ENCODE results near the gene FAM3A.
"Not testable (repeated sequence)": the region's sequence is repeated elsewhere in the genome, so short reads cannot be mapped to it uniquely, and the experiment has no call there.

The FAM3A gene

DNA sequence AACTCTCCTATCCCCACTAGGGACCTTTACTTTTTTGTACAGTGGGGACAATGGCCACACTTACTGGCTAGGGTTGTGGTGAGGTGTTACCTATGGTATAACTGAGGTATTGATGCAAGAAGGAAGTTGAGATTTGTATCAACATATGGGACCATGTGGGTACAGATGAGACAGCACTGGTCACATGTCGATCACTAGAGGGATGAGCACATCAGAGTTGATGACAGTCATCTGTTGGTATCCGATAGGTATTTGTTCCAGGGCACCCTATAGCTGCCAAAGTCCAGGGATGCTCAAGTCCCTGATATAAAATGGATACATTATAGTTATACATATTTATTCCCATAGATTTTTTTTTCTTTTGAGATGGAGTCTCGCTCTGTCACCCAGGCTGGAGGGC lies 13.0 kb downstream of the FAM3A start:
- DNase-seq, result no peak

GRCh38 chrX:154502098-154502497 lies 13.9 kb downstream of the FAM3A start:
- no peak for DNase-seq

GRCh38 chrX:154501423-154501822 lies 14.6 kb downstream of the FAM3A start:
- not testable (repeated sequence) for DNase-seq

- not testable (repeated sequence) for DNase-seq
These were observed 19.4 kb downstream of the FAM3A start for GRCh38 chrX:154496591-154497137.

GRCh38 chrX:154495472-154495922 lies 20.5 kb downstream of the FAM3A start:
- DNase-seq, result no peak

DNA sequence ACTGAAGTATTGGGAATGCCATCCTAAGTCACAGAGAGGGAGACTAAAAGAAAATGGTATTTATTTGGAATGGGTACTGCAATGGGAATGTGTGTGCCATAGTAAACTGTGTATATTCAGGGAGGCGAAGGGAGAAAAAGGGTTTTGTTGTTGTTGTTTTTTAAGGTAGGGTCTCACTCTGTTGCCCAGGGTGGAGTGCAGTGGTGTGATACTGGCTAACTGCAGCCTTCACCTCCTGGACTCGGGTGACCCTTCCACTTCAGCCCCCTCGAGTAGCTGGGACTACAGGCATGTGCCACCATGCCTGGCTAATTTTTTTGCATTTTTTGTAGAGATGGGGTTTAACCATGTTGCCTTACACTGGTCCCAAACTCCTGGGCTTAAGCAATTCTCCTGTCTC lies 21.3 kb downstream of the FAM3A start:
- DNase-seq, result no peak

- peak; percentile 76 to 91 (median 82) for DNase-seq
These were observed 25.5 kb downstream of the FAM3A start, which contains the start of gene SLC10A3 for GRCh38 chrX:154490414-154491083. SLC10A3 (minus strand) TSS chrX:154490629; CDS start chrX:154488940, 1,689 bp downstream.

- peak in 3 of 6 experiments; percentile 22 to 41 (median 38) for DNase-seq
These were observed 26.0 kb downstream of the FAM3A start for GRCh38 chrX:154490021-154490413.

GRCh38 chrX:154489182-154489581 lies 26.9 kb downstream of the FAM3A start:
- no peak for DNase-seq

DNA sequence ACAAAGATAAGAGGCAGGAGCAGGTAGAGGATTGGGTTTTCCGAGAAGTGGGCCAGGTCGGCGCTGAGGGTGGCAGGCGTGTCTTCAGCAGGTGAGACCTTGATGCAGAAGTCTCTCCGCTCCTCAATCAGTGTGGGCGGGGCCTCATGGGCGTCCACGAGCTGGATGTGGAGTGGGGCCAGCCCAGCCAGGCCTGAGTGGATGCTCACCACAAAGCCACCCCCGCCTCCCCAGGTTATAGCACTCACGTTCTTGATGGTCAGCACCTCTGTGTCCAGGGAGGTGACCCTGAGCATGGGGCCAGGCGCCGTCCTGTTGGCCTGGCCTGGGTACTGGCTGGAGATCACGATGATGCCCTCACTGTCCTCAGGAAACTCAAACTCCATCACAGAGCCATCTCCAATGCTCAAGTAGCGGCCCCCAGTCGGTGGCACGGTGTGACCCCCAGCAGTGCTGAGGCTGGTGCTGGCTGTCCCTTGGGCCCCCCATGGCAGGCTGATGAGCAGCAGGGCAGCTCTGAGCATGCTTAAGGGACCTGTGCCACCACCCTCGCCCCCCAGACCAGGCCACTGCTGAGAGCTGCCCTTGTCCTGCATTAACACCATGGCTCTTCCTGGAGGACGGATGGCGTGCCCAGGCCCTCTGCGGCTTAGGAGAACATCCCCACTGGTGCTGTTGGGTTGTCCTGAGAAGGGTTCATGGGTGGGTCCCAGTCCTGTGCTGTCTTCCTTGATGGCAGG lies 27.5 kb downstream of the FAM3A start:
- DNase-seq, result no peak

DNA sequence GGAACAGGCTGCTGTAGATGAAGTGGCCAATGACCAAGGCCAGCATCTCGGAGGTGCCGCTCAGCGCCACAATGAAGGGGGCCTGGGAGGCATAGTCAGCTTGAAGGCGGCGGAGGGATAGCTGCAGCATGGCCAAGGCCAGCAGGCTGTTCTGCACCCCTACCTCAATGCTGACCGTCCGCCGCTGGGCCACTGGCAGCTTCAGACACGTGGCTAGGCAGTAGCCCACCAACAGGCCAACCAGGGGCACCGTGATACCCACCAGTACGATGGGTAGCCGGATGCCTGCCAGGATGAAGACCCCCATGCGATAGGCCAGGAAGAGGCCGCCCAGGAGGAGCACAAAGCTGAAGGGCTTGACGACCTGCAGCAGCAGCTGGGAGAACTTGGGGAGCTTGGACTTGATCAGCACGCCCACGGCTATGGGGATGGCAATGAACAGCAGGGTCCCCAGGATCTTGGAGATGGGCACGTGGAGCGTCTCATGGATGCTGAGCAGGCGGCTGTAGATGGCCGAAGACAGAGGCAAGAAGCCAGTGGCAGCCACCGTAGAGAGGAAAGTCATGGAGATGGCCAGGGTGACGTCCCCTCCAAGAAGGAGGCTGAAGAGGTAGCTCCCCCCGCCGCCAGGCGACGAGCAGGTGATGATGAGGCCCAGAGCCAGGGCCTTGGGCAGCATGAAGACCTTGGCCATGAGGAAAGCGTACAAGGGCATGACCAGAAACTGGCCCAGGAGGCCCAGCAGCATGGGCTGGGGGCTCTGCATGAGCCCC lies 28.3 kb downstream of the FAM3A start:
- DNase-seq, result no peak

DNA sequence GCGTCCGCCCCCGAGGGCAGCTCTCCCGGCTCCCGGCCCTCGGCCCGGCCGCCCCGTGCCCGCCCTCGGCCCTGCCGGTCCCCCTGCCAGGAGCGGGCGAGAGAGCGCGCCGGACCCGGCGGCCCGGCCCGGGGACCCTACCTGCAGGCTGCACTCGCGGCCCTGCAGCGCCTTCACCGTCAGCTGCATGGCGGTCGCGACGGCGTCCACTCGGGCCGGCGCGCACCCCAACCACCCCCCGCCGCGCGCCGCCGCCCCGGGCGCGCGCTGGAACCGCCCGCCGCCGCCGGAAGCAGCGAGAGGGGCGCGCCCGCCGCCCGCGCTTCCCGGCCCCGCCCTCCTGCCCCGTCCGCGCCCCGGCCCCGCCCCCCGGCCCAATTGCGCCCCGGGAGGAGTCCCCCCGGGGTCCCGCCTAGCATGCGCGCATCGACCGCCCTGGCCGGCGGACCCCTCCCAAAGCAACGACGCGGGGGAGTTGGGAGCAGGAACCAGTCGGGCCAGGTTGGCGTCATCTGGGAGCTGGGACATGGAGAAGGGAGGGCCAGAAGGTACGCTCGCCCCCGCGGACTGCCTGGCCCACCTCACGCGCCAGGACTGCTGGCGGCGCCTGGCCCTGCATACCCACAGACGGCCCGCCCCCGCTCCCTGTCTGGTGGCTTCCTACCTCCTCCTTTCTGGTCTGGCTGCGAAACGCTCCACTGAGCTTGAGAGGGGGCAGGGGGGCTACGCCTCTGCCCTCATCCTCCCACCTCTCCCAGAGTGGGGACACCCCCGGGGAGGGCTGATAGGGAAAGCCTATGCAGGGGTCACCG lies 29.4 kb downstream of the FAM3A start, which contains the start of gene UBL4A:
Gene UBL4A (minus strand): TSS at position 220 of the 812 bp plus-strand sequence. CDS start 31 bp downstream, at position 189.
- peak; percentile 7 to 47 (median 37) for DNase-seq

GRCh38 chrX:154486052-154486395 lies 30.0 kb downstream of the FAM3A start:
- DNase-seq, result peak in 5 of 6 experiments; percentile 8 to 46 (median 15)

- DNase-seq, result no peak
These were observed 30.6 kb downstream of the FAM3A start for GRCh38 chrX:154485150-154486051.

- no peak for DNase-seq
These were observed 31.5 kb downstream of the FAM3A start for GRCh38 chrX:154484255-154485149.

GRCh38 chrX:154483325-154483724 lies 32.7 kb downstream of the FAM3A start:
- no peak for DNase-seq

DNA sequence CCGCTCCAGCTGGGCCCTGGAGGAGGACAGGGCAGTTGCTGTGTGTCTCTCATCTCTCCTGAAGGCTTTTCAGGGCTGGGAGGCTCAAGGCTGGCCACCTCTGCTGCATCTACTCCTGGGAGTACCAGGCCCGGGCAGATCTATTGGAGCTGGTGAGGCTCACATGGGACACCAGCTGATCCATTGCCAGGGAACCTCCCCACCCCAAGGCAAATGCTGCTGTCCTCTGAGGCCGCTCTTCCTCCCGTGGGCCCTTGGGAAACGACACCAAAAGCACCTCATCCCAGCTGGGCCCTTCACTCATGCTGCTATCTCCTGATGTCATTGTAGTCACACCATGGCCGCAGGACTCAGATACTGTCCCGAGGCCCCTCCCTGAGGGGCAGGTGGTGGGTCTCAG lies 33.2 kb downstream of the FAM3A start:
- DNase-seq, result no peak

- no peak for DNase-seq
These were observed 34.0 kb downstream of the FAM3A start for GRCh38 chrX:154481911-154482601.

GRCh38 chrX:154481195-154481594 lies 34.8 kb downstream of the FAM3A start:
- no peak for DNase-seq

All from stimulated activated naive CD4-positive, alpha-beta T cell (primary cell).